GM15510 (cell line): ENCODE measurements around the gene GSX1.

Source experiments
- POLR2A ChIP-seq: IDR thresholded peaks from 3 replicates; pipeline ENCODE4 v1.6.1; 2011; ENCODE audit warnings: borderline replicate concordance; ENCODE audit not compliant: insufficient read length; ENCODE audit errors: extremely low read depth

The GSX1 gene

GRCh38 chr13:27790523-27790922, 1.8 kb upstream of the GSX1 start:
- no peak for TF ChIP-seq POLR2A

GRCh38 chr13:27791146-27791900, 960 bp upstream of the GSX1 start:
- no peak for TF ChIP-seq POLR2A

- TF ChIP-seq POLR2A = no peak
These were observed 336 bp upstream of the GSX1 start for GRCh38 chr13:27791901-27792392.

- TF ChIP-seq POLR2A = no peak
These were observed 1.5 kb downstream of the GSX1 start for GRCh38 chr13:27793507-27794367.

GRCh38 chr13:27794368-27794691, 2.0 kb downstream of the GSX1 start:
- TF ChIP-seq POLR2A = no peak

- no peak for TF ChIP-seq POLR2A
These were observed 2.8 kb downstream of the GSX1 start for GRCh38 chr13:27794921-27795717.

GRCh38 chr13:27795718-27796019, 3.4 kb downstream of the GSX1 start:
- no peak for TF ChIP-seq POLR2A

- TF ChIP-seq POLR2A = no peak
These were observed 4.4 kb downstream of the GSX1 start for GRCh38 chr13:27796544-27797227.

GRCh38 chr13:27797228-27797624, 4.9 kb downstream of the GSX1 start:
- TF ChIP-seq POLR2A = no peak

- no peak for TF ChIP-seq POLR2A
These were observed 14.6 kb downstream of the GSX1 start for GRCh38 chr13:27806744-27807387.

GRCh38 chr13:27808851-27809550, 16.7 kb downstream of the GSX1 start:
- TF ChIP-seq POLR2A = no peak

- TF ChIP-seq POLR2A = no peak
These were observed 17.7 kb downstream of the GSX1 start for GRCh38 chr13:27810009-27810408.

GRCh38 chr13:27810461-27810860, 18.2 kb downstream of the GSX1 start:
- TF ChIP-seq POLR2A = no peak
